Liver (tissue), 9 donors: ENCODE data around the gene ABL1. TPM values are rescaled to one million over a fixed set of nuclear protein-coding genes. Genes with fewer than 3 reads are reported as not detected.

Source experiments
- DNase-seq: peaks from one replicate; pipeline ENCODE4 v3.0.0-alpha.2; 2017; ENCODE audit warnings: low spot score
- H3K27ac ChIP-seq, 2 donors: one replicate each; pipeline ENCODE4 v1.7.0; 2013; ENCODE audit warnings: inconsistent platforms in 2 of 2, low read length in 2 of 2, control low read depth in 1 of 2, low read depth in 1 of 2, mild to moderate bottlenecking in 1 of 2
- H3K27me3 ChIP-seq, 4 donors: one replicate each; pipeline versions ENCODE4 v1.6.1 to v1.7.0; 2013; ENCODE audit warnings: low read length in 3 of 4, inconsistent platforms in 1 of 4, mild to moderate bottlenecking in 1 of 4, moderate library complexity in 1 of 4; ENCODE audit not compliant: control insufficient read depth in 4 of 4, insufficient read depth in 4 of 4
- H3K36me3 ChIP-seq, 4 donors: one replicate each; pipeline versions ENCODE4 v1.6.1 to v1.7.0; 2013; ENCODE audit warnings: low read length in 3 of 4, mild to moderate bottlenecking in 3 of 4, low read depth in 1 of 4, moderate library complexity in 1 of 4; ENCODE audit not compliant: control insufficient read depth in 4 of 4, insufficient read depth in 3 of 4
- H3K4me1 ChIP-seq, 4 donors: one replicate each; pipeline versions ENCODE4 v1.6.1 to v1.7.0; 2013; ENCODE audit warnings: low read length in 3 of 4, mild to moderate bottlenecking in 3 of 4, moderate library complexity in 1 of 4; ENCODE audit not compliant: control insufficient read depth in 4 of 4, insufficient read depth in 4 of 4
- H3K4me3 ChIP-seq, 3 donors: one replicate each; pipeline versions ENCODE4 v1.6.1 to v1.7.0; 2013; ENCODE audit warnings: low read length in 3 of 3, control low read depth in 1 of 3, low read depth in 1 of 3, mild to moderate bottlenecking in 1 of 3
- H3K9ac ChIP-seq, 2 donors: one replicate each; pipeline ENCODE4 v1.7.0; 2013; ENCODE audit warnings: low read length in 2 of 2, mild to moderate bottlenecking in 2 of 2, moderate library complexity in 2 of 2, control low read depth in 1 of 2, low read depth in 1 of 2
- H3K9me3 ChIP-seq, 4 donors: one replicate each; pipeline versions ENCODE4 v1.6.1 to v1.7.0; 2013; ENCODE audit warnings: low read length in 3 of 4; ENCODE audit not compliant: control insufficient read depth in 4 of 4
- CTCF ChIP-seq: fragments of 150-350 bp; IDR thresholded peaks from 2 replicates; pipeline ENCODE4 v1.5.1; 2017; ENCODE audit warnings: improper control_type of control experiment, low read depth, low read length; ENCODE audit not compliant: missing input control
- FOXA1 ChIP-seq: IDR thresholded peaks from 2 replicates; pipeline ENCODE4 v1.6.1; 2016; ENCODE audit warnings: antibody characterized with exemption
- GABPA ChIP-seq, 2 donors: IDR thresholded peaks in 1 of 2; conservative IDR thresholded peaks in 1 of 2; 2 replicates each; pipeline ENCODE4 v1.6.1; 2016; ENCODE audit warnings: antibody characterized with exemption in 2 of 2, mild to moderate bottlenecking in 1 of 2, moderate library complexity in 1 of 2
- HNF4A ChIP-seq, 2 donors: conservative IDR thresholded peaks; 2 replicates each; pipeline ENCODE4 v1.6.1; 2016; ENCODE audit warnings: antibody characterized with exemption in 2 of 2, mild to moderate bottlenecking in 2 of 2
- HNF4G ChIP-seq: IDR thresholded peaks from 2 replicates; pipeline ENCODE4 v1.6.1; 2016; ENCODE audit warnings: antibody characterized with exemption
- JUND ChIP-seq, 2 donors: IDR thresholded peaks; 2 replicates each; pipeline ENCODE4 v1.6.1; 2016; ENCODE audit warnings: antibody characterized with exemption in 2 of 2
- NR2F2 ChIP-seq: IDR thresholded peaks from 2 replicates; pipeline ENCODE4 v1.6.1; 2016; ENCODE audit warnings: antibody characterized with exemption
- REST ChIP-seq: IDR thresholded peaks from 2 replicates; pipeline ENCODE4 v1.6.1; 2016; ENCODE audit warnings: antibody characterized with exemption, mild to moderate bottlenecking
- RXRA ChIP-seq, 2 donors: IDR thresholded peaks; 2 replicates each; pipeline ENCODE4 v1.6.1; 2017 to 2018; ENCODE audit warnings: antibody characterized with exemption in 2 of 2, mild to moderate bottlenecking in 1 of 2
- SP1 ChIP-seq: IDR thresholded peaks from 2 replicates; pipeline ENCODE4 v1.6.1; 2018; ENCODE audit warnings: antibody characterized with exemption, mild to moderate bottlenecking
- YY1 ChIP-seq: IDR thresholded peaks from 2 replicates; pipeline ENCODE4 v1.6.1; 2016; ENCODE audit warnings: antibody characterized with exemption, mild to moderate bottlenecking
- ZBTB33 ChIP-seq: IDR thresholded peaks from 2 replicates; pipeline ENCODE4 v1.6.1; 2016; ENCODE audit warnings: antibody characterized with exemption
- WGBS: extraction: QIAGEN DNeasy Blood & Tissue Kit; methylation state at CpG from one replicate; pipeline ENCODE4 v1.1.7; 2013; 5-methylcytosine and 5-hydroxymethylcytosine counted together
- polyA plus RNA-seq, 2 donors: library from polyadenylated mRNA; stranded (reverse) in 1 of 2; unstranded in 1 of 2; fragments of 200-250 nt in 1 of 2; fragments of >200 nt in 1 of 2; fragmentation: Nextera tagmentation in 1 of 2; extraction: Ambion mirVana in 1 of 2; gene quantifications; one replicate each; pipeline versions ENCODE4 v1.2.1 to v1.2.3, GENCODE V29; 2013 to 2015
- total RNA-seq, 2 donors: library from RNA; depleted of rRNA; stranded (reverse); fragments of >200 nt; gene quantifications; one replicate each; pipeline ENCODE4 v1.2.3, GENCODE V29; 2014
- TF ChIP-seq, protein P1 (sequence below): IDR thresholded peaks from 2 replicates; pipeline ENCODE4 v1.6.1; 2016; ENCODE audit warnings: antibody characterized with exemption
- TF ChIP-seq, protein P2 (sequence below): IDR thresholded peaks from 2 replicates; pipeline ENCODE4 v1.6.1; 2016; ENCODE audit warnings: antibody characterized with exemption
- donor health status: healthy.
- donor health status: healthy.
- donor health status: healthy.
- donor health status: healthy.
- donor health status: healthy.

The ABL1 gene
- total and polyA plus RNA-seq, 4 donors = 4.2 to 14.2 (median 10.9) TPM

- no peaks in the 10 kb centered on the region for H3K9me3 ChIP-seq
- no peaks in the 10 kb centered on the region for H3K4me1 ChIP-seq
- DNase-seq = no peak
- WGBS = 94% methylated on average over 9 of the region's 9 CpGs
- H3K27ac ChIP-seq = no peak overlapping the region
- TF ChIP-seq REST (no peak), GABPA (IDR thresholded peaks at IDR 0.05 in 1 of 2, conservative IDR thresholded peaks at IDR 0.05 in 1 of 2) (no peak), RXRA (IDR thresholded peaks at IDR 0.05) (no peak), SP1 (no peak)
- TF ChIP-seq, protein P1, sequence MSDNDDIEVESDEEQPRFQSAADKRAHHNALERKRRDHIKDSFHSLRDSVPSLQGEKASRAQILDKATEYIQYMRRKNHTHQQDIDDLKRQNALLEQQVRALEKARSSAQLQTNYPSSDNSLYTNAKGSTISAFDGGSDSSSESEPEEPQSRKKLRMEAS = no peak
- peaks cover 13 to 60% (median 37%) of the 10 kb centered on the region in 4 donors for H3K36me3 ChIP-seq
- H3K9ac ChIP-seq = no peak overlapping the region
- H3K27me3 ChIP-seq = no peaks in the 10 kb centered on the region
- no peak overlapping the region for H3K4me3 ChIP-seq
Observed at GRCh38 chr9:130879863-130880411, 44.9 kb downstream of the ABL1 start.

DNA sequence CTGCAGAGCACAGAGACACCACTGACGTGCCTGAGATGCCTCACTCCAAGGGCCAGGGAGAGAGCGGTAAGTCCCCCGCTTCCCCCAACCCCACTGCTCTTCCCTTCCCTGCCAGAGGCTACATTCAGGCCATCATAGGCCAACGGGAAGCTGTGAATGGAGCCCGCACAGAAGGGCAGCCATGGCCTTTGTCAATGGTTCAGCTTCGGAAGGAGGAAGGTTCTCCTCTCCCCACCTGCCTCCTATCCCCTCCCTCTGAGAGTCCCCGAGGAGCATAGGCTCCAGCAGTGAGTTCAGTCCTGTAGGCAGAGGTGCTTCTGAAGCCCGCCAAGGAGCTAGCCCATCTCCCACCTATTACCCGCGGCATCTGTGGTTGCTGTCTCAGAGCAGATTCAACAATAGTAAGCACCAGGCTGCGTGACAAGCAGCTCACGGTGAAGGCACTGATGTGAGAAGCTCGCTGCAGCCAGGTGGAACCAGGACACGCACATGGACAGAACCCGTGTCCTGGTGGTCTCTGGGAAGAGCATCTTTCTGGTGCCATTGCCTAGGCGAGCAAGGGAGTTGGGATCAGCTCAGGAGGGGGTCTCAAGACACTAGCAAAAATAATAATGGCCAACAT lies 45.7 kb downstream of the ABL1 start:
- H3K36me3 ChIP-seq = peaks cover 18 to 66% (median 38%) of the 10 kb centered on the region in 4 donors
- H3K4me1 ChIP-seq = no peaks in the 10 kb centered on the region
- WGBS = 97% methylated on average over 16 of the region's 16 CpGs
- no peak overlapping the region for H3K9ac ChIP-seq
- no peak overlapping the region for H3K4me3 ChIP-seq
- no peak overlapping the region for H3K27ac ChIP-seq
- TF ChIP-seq JUND (IDR thresholded peaks at IDR 0.05) (no peak), REST (no peak), ZBTB33 (no peak), SP1 (no peak), CTCF (no peak), YY1 (no peak), HNF4G (no peak), HNF4A (conservative IDR thresholded peaks at IDR 0.05) (no peak), GABPA (IDR thresholded peaks at IDR 0.05 in 1 of 2, conservative IDR thresholded peaks at IDR 0.05 in 1 of 2) (no peak), FOXA1 (no peak), NR2F2 (no peak)
- TF ChIP-seq, protein P1 = no peak
- TF ChIP-seq, protein P2, sequence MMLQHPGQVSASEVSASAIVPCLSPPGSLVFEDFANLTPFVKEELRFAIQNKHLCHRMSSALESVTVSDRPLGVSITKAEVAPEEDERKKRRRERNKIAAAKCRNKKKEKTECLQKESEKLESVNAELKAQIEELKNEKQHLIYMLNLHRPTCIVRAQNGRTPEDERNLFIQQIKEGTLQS = no peak
- no peak for DNase-seq
- no peaks in the 10 kb centered on the region for H3K27me3 ChIP-seq
- no peaks in the 10 kb centered on the region for H3K9me3 ChIP-seq
